LNCAP (cell line): ENCODE results near the gene BTG4.

Experiments
- CTCF ChIP-seq: fragments of 450-650 bp; IDR thresholded peaks from 2 replicates; pipeline ENCODE4 v1.5.1; 2017; ENCODE audit warnings: mild to moderate bottlenecking

BTG4 gene

GRCh38 chr11:111465400-111465799, 46.8 kb downstream of the BTG4 start:
- no peak for TF ChIP-seq CTCF

- no peak for TF ChIP-seq CTCF
Observed at GRCh38 chr11:111463276-111463675, 48.9 kb downstream of the BTG4 start.

GRCh38 chr11:111462329-111462728, 49.9 kb downstream of the BTG4 start:
- TF ChIP-seq CTCF = no peak

GRCh38 chr11:111461460-111462235, 50.5 kb downstream of the BTG4 start:
- TF ChIP-seq CTCF = no peak

- TF ChIP-seq CTCF = no peak
Observed at GRCh38 chr11:111460856-111461255, 51.3 kb downstream of the BTG4 start.

GRCh38 chr11:111460340-111460739, 51.8 kb downstream of the BTG4 start:
- TF ChIP-seq CTCF = no peak

- TF ChIP-seq CTCF = no peak
Observed at GRCh38 chr11:111459506-111460270, 52.5 kb downstream of the BTG4 start.
